IPS-18a (cell line): ENCODE data around the gene EFCAB6.

Experiments
- H3K27ac ChIP-seq: one replicate; pipeline ENCODE4 v1.5.1; 2013; ENCODE audit warnings: low read length
- H3K27me3 ChIP-seq: one replicate; pipeline ENCODE4 v1.6.1; 2013; ENCODE audit warnings: mild to moderate bottlenecking, low read length; ENCODE audit not compliant: control insufficient read depth, insufficient read depth
- H3K36me3 ChIP-seq: one replicate; pipeline ENCODE4 v1.6.1; 2013; ENCODE audit warnings: low read depth, low read length; ENCODE audit not compliant: control insufficient read depth
- H3K4me1 ChIP-seq: one replicate; pipeline ENCODE4 v1.6.1; 2013; ENCODE audit warnings: low read depth, low read length; ENCODE audit not compliant: control insufficient read depth
- H3K4me3 ChIP-seq: one replicate; pipeline ENCODE4 v1.5.1; 2013; ENCODE audit warnings: low read length
- H3K9ac ChIP-seq: one replicate; pipeline ENCODE4 v1.6.1; 2013; ENCODE audit warnings: mild to moderate bottlenecking, low read length, moderate library complexity
- H3K9me3 ChIP-seq: one replicate; pipeline ENCODE4 v1.6.1; 2013; ENCODE audit warnings: low read depth, low read length; ENCODE audit not compliant: control insufficient read depth

The EFCAB6 gene

GRCh38 chr22:43812149-43812842, at the start of gene EFCAB6:
Gene EFCAB6, minus strand, starts transcription at chr22:43812305. Its CDS starts 29,987 bp downstream, at chr22:43782318.
- Histone ChIP-seq H3K9me3 (no peaks in the 10 kb centered on the region), H3K27ac (peak within 1 kb of the TSS; percentile 55), H3K4me1 (peaks cover 13% of the 10 kb centered on the region), H3K9ac (peak within 1 kb of the TSS; percentile 85), H3K36me3 (no peaks in the 10 kb centered on the region), H3K4me3 (peak within 1 kb of the TSS; percentile 88), H3K27me3 (no peaks in the 10 kb centered on the region)

GRCh38 chr22:43861529-43861928, 49.4 kb upstream of the EFCAB6 start:
- peaks cover 23% of the 10 kb centered on the region for H3K4me1 ChIP-seq
- no peaks in the 10 kb centered on the region for H3K36me3 ChIP-seq
- H3K9ac ChIP-seq, result no peak overlapping the region
- no peaks in the 10 kb centered on the region for H3K27me3 ChIP-seq
- no peaks in the 10 kb centered on the region for H3K9me3 ChIP-seq
- peak overlapping the region; percentile 57 for H3K4me3 ChIP-seq
- no peak overlapping the region for H3K27ac ChIP-seq

- no peak overlapping the region for H3K27ac ChIP-seq
- H3K9ac ChIP-seq, result no peak overlapping the region
- no peaks in the 10 kb centered on the region for H3K9me3 ChIP-seq
- no peaks in the 10 kb centered on the region for H3K36me3 ChIP-seq
- H3K4me3 ChIP-seq, result peak overlapping the region; percentile 57
- H3K27me3 ChIP-seq, result no peaks in the 10 kb centered on the region
- peaks cover 23% of the 10 kb centered on the region for H3K4me1 ChIP-seq
Measured at GRCh38 chr22:43860831-43861230, 48.7 kb upstream of the EFCAB6 start.

GRCh38 chr22:43860126-43860525, 48.0 kb upstream of the EFCAB6 start:
- H3K27me3 ChIP-seq, result no peaks in the 10 kb centered on the region
- no peaks in the 10 kb centered on the region for H3K9me3 ChIP-seq
- peaks cover 23% of the 10 kb centered on the region for H3K4me1 ChIP-seq
- H3K27ac ChIP-seq, result no peak overlapping the region
- H3K4me3 ChIP-seq, result no peak overlapping the region
- no peak overlapping the region for H3K9ac ChIP-seq
- H3K36me3 ChIP-seq, result no peaks in the 10 kb centered on the region

GRCh38 chr22:43859621-43860020, 47.5 kb upstream of the EFCAB6 start:
- Histone ChIP-seq H3K9ac (no peak overlapping the region), H3K36me3 (no peaks in the 10 kb centered on the region), H3K4me3 (no peak overlapping the region), H3K27me3 (no peaks in the 10 kb centered on the region), H3K9me3 (no peaks in the 10 kb centered on the region), H3K4me1 (peaks cover 23% of the 10 kb centered on the region), H3K27ac (no peak overlapping the region)

- Histone ChIP-seq H3K36me3 (no peaks in the 10 kb centered on the region), H3K27me3 (no peaks in the 10 kb centered on the region), H3K9me3 (no peaks in the 10 kb centered on the region), H3K4me1 (peaks cover 23% of the 10 kb centered on the region), H3K27ac (no peak overlapping the region), H3K9ac (no peak overlapping the region), H3K4me3 (no peak overlapping the region)
Measured at GRCh38 chr22:43859176-43859575, 47.1 kb upstream of the EFCAB6 start.

GRCh38 chr22:43858156-43858895, 46.2 kb upstream of the EFCAB6 start:
- H3K27ac ChIP-seq, result no peak overlapping the region
- no peak overlapping the region for H3K4me3 ChIP-seq
- H3K9me3 ChIP-seq, result no peaks in the 10 kb centered on the region
- no peaks in the 10 kb centered on the region for H3K36me3 ChIP-seq
- H3K9ac ChIP-seq, result no peak overlapping the region
- no peaks in the 10 kb centered on the region for H3K27me3 ChIP-seq
- peaks cover 23% of the 10 kb centered on the region for H3K4me1 ChIP-seq

GRCh38 chr22:43857367-43857766, 45.3 kb upstream of the EFCAB6 start:
- Histone ChIP-seq H3K27me3 (no peaks in the 10 kb centered on the region), H3K36me3 (no peaks in the 10 kb centered on the region), H3K4me3 (no peak overlapping the region), H3K4me1 (peaks cover 23% of the 10 kb centered on the region), H3K9me3 (no peaks in the 10 kb centered on the region), H3K9ac (no peak overlapping the region), H3K27ac (no peak overlapping the region)

- Histone ChIP-seq H3K4me3 (no peak overlapping the region), H3K4me1 (peaks cover 12% of the 10 kb centered on the region), H3K27ac (no peak overlapping the region), H3K9me3 (no peaks in the 10 kb centered on the region), H3K27me3 (no peaks in the 10 kb centered on the region), H3K9ac (no peak overlapping the region), H3K36me3 (no peaks in the 10 kb centered on the region)
Measured at GRCh38 chr22:43855431-43855830, 43.3 kb upstream of the EFCAB6 start.

- Histone ChIP-seq H3K4me1 (peaks cover 12% of the 10 kb centered on the region), H3K27ac (no peak overlapping the region), H3K27me3 (no peaks in the 10 kb centered on the region), H3K4me3 (no peak overlapping the region), H3K9me3 (no peaks in the 10 kb centered on the region), H3K9ac (no peak overlapping the region), H3K36me3 (no peaks in the 10 kb centered on the region)
Measured at GRCh38 chr22:43854786-43855271, 42.7 kb upstream of the EFCAB6 start.

- Histone ChIP-seq H3K27ac (no peak overlapping the region), H3K4me1 (peaks cover 8% of the 10 kb centered on the region), H3K36me3 (no peaks in the 10 kb centered on the region), H3K9me3 (no peaks in the 10 kb centered on the region), H3K27me3 (no peaks in the 10 kb centered on the region), H3K9ac (no peak overlapping the region), H3K4me3 (no peak overlapping the region)
Measured at GRCh38 chr22:43854121-43854785, 42.1 kb upstream of the EFCAB6 start.
